Hepatocyte (in vitro differentiated cells): ENCODE measurements around the gene MBNL1. TPM values are rescaled to one million over a fixed set of nuclear protein-coding genes. Genes with fewer than 3 reads are reported as not detected.

Experiments used
- DNase-seq: peaks from one replicate; pipeline ENCODE4 v3.0.0-alpha.2; 2016; ENCODE audit warnings: low spot score
- H2AFZ ChIP-seq: fragments of 200-600 bp; sonication (generic); 2 replicates; pipeline ENCODE4 v1.6.0; 2016; ENCODE audit warnings: antibody characterized with exemption, mild to moderate bottlenecking
- H3K27ac ChIP-seq: fragments of 200-600 bp; sonication (generic); 2 replicates; pipeline ENCODE4 v1.5.1; 2016; ENCODE audit warnings: mild to moderate bottlenecking
- H3K27me3 ChIP-seq: fragments of 200-600 bp; sonication (generic); 2 replicates; pipeline ENCODE4 v1.6.1; 2016
- H3K36me3 ChIP-seq: fragments of 200-600 bp; sonication (generic); replicated peaks from 2 replicates; pipeline ENCODE4 v1.5.1; 2016; ENCODE audit warnings: low read depth; ENCODE audit not compliant: insufficient read depth
- H3K4me1 ChIP-seq: fragments of 200-600 bp; sonication (generic); 2 replicates; pipeline ENCODE4 v1.5.1; 2016; ENCODE audit warnings: mild to moderate bottlenecking, moderate library complexity; ENCODE audit not compliant: insufficient read depth
- H3K4me2 ChIP-seq: fragments of 200-600 bp; sonication (generic); 2 replicates; pipeline ENCODE4 v1.6.0; 2016
- H3K4me3 ChIP-seq: fragments of 200-600 bp; sonication (generic); 2 replicates; pipeline ENCODE4 v1.5.1; 2016; ENCODE audit warnings: mild to moderate bottlenecking
- H3K79me2 ChIP-seq: fragments of 200-600 bp; sonication (generic); 2 replicates; pipeline ENCODE4 v1.6.0; 2017; ENCODE audit warnings: mild to moderate bottlenecking
- H3K9me2 ChIP-seq: fragments of 200-600 bp; sonication (generic); replicated peaks from 2 replicates; pipeline ENCODE4 v1.6.0; 2017; ENCODE audit warnings: mild to moderate bottlenecking; ENCODE audit not compliant: insufficient read depth
- H3K9me3 ChIP-seq: fragments of 200-600 bp; sonication (generic); 2 replicates; pipeline ENCODE4 v1.5.1; 2016; ENCODE audit warnings: low read depth, mild to moderate bottlenecking
- H4K20me1 ChIP-seq: fragments of 200-600 bp; sonication (generic); 2 replicates; pipeline ENCODE4 v1.6.0; 2016; ENCODE audit warnings: mild to moderate bottlenecking; ENCODE audit not compliant: insufficient read depth, poor library complexity, severe bottlenecking
- EZH2 ChIP-seq: fragments of 200-600 bp; sonication (generic); IDR thresholded peaks from 2 replicates; pipeline ENCODE4 v1.6.1; 2016; ENCODE audit warnings: antibody characterized with exemption, mild to moderate bottlenecking, borderline replicate concordance
- EZH2phosphoT487 ChIP-seq: fragments of 200-600 bp; sonication (generic); IDR thresholded peaks from one replicate; pipeline ENCODE4 v1.6.1; 2018; ENCODE audit warnings: antibody characterized with exemption, mild to moderate bottlenecking, low read depth, moderate library complexity; ENCODE audit not compliant: unreplicated experiment, severe bottlenecking
- WGBS: methylation state at CpG from one replicate; pipeline ENCODE4 v1.1.6; 2016; ENCODE audit warnings: low lambda C conversion rate; ENCODE audit errors: missing lambda C conversion rate; 5-methylcytosine and 5-hydroxymethylcytosine counted together
- polyA plus RNA-seq: library from polyadenylated mRNA; unstranded; fragments of >200 nt; fragmentation: Nextera tagmentation; extraction: Ambion mirVana; gene quantifications from 2 replicates; pipeline ENCODE4 v1.2.1, GENCODE V29; 2016
- small RNA-seq: library from RNA; depleted of rRNA; stranded (forward); fragments of <200 nt; gene quantifications from one replicate; pipeline ENCODE3, GENCODE V24; 2014
- total RNA-seq: library from RNA; depleted of rRNA; stranded (reverse); fragments of >200 nt; gene quantifications from 2 replicates; pipeline ENCODE4 v1.2.3, GENCODE V29; 2014
- TF ChIP-seq, protein P1 (sequence below): fragments of 200-600 bp; sonication (generic); IDR thresholded peaks from 2 replicates; pipeline ENCODE4 v1.5.1; 2016; ENCODE audit warnings: antibody characterized with exemption, mild to moderate bottlenecking; ENCODE audit not compliant: poor library complexity

Gene MBNL1
- total and polyA plus RNA-seq, 2 experiments from 2014 or later: 20.5 to 104 TPM

DNA sequence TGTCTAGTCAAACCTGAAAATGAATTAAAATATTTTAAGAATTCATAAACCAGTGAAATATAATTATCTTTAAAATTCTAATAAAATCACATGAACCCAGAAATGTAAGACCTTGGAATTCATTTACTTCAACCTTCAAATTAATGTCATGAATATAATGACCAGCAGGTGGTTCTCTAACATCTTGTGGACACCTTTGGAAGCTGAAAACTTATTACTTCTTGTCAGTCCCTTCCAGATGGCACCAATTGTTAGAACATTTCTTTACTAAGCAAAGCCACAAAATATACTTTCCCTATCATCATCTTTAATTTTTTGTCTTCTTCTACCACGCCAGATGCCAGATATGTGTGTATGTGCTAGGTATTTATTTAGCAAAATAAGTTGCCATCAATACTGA is 240.0 kb downstream of the MBNL1 start:
- WGBS: 81% methylated on average over 1 of the region's 1 CpG
- H2AFZ ChIP-seq: no peak overlapping the region
- no peaks in the 10 kb centered on the region for H3K27me3 ChIP-seq
- no peaks in the 10 kb centered on the region for H4K20me1 ChIP-seq
- H3K4me1 ChIP-seq: no peaks in the 10 kb centered on the region
- H3K9me3 ChIP-seq: no peaks in the 10 kb centered on the region
- no peak overlapping the region for H3K27ac ChIP-seq
- no peak overlapping the region for H3K4me2 ChIP-seq
- H3K79me2 ChIP-seq: no peaks in the 10 kb centered on the region
- H3K4me3 ChIP-seq: no peak overlapping the region
- TF ChIP-seq EZH2phosphoT487 (no peak), EZH2 (no peak)
- TF ChIP-seq, protein P1, sequence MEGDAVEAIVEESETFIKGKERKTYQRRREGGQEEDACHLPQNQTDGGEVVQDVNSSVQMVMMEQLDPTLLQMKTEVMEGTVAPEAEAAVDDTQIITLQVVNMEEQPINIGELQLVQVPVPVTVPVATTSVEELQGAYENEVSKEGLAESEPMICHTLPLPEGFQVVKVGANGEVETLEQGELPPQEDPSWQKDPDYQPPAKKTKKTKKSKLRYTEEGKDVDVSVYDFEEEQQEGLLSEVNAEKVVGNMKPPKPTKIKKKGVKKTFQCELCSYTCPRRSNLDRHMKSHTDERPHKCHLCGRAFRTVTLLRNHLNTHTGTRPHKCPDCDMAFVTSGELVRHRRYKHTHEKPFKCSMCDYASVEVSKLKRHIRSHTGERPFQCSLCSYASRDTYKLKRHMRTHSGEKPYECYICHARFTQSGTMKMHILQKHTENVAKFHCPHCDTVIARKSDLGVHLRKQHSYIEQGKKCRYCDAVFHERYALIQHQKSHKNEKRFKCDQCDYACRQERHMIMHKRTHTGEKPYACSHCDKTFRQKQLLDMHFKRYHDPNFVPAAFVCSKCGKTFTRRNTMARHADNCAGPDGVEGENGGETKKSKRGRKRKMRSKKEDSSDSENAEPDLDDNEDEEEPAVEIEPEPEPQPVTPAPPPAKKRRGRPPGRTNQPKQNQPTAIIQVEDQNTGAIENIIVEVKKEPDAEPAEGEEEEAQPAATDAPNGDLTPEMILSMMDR: peak; percentile 48
- no peaks in the 10 kb centered on the region for H3K36me3 ChIP-seq
- H3K9me2 ChIP-seq: no peaks in the 10 kb centered on the region
- DNase-seq: peak; percentile 30

DNA sequence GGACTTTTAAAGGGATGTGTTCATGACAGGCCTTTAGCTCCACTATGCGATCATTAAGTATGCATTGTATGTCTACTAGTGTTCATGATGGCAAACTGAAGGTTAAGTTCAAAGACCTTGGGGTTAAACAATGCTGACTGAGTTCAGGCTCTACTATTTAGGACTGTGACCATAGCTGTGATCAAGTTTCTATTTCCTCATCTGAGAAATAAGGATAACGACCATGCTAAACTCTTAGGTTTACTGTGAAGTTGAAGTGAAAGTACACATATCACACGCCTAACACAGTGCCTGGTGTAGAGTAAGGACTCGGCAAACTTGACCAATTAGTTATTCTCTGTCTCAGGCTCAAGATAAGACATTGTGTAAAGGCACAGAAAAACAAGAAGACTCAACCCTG is 243.2 kb downstream of the MBNL1 start:
- no peak for DNase-seq
- Histone ChIP-seq H3K79me2 (no peaks in the 10 kb centered on the region), H3K27me3 (no peaks in the 10 kb centered on the region), H3K9me3 (no peaks in the 10 kb centered on the region), H3K9me2 (no peaks in the 10 kb centered on the region), H2AFZ (no peak overlapping the region), H3K4me2 (no peak overlapping the region), H3K4me3 (no peak overlapping the region), H3K27ac (no peak overlapping the region), H3K4me1 (no peaks in the 10 kb centered on the region), H3K36me3 (no peaks in the 10 kb centered on the region), H4K20me1 (no peaks in the 10 kb centered on the region)
- 69% methylated on average over 4 of the region's 4 CpGs for WGBS
- TF ChIP-seq EZH2phosphoT487 (no peak), EZH2 (no peak)
- TF ChIP-seq, protein P1: no peak

DNA sequence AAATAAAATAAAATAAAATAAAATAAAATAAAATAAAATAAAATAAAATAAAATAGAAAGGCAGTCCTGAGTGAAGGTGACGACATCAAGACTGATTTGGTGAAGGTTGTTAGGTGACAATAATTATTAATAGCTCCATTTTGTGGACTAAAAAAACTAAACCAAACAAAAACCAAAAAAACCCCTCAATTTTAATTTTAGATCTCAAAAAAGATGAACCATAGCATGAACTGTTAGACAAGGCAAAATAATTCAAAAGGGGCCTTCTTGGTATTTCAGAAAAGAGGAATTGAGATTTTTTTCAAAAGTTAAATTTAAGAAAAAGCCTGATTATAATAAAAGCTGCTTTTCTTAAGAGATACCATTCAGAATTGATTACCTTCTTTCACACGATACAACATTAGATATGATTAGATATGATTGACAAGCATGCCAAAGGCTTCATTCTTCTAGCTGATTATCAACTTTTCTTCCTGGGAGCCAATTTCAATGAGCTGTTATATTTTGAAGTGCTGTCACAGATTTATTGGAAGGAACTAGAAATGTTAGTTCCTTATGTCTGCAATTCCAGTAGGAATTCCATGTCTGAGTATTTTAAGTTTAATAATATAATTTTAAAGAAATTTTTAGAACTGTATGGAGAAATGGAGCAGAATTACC is 244.7 kb downstream of the MBNL1 start:
- Histone ChIP-seq H3K27me3 (no peaks in the 10 kb centered on the region), H2AFZ (no peak overlapping the region), H3K4me2 (no peak overlapping the region), H3K27ac (no peak overlapping the region), H3K36me3 (no peaks in the 10 kb centered on the region), H3K4me1 (no peaks in the 10 kb centered on the region), H3K9me3 (no peaks in the 10 kb centered on the region), H4K20me1 (no peaks in the 10 kb centered on the region), H3K9me2 (no peaks in the 10 kb centered on the region), H3K4me3 (no peak overlapping the region), H3K79me2 (no peaks in the 10 kb centered on the region)
- WGBS: 90% methylated on average over 2 of the region's 2 CpGs
- no peak for DNase-seq
- TF ChIP-seq, protein P1: no peak
- TF ChIP-seq EZH2 (no peak), EZH2phosphoT487 (no peak)

Small RNA genes within 50 kb of the gene (small RNA-seq; reads per million reads assigned to genes)
- not detected for gene RF00019
